Left renal pelvis (tissue), 4 donors: ENCODE data around the gene KIAA1755. TPM values are rescaled to one million over a fixed set of nuclear protein-coding genes. Genes with fewer than 3 reads are reported as not detected.
A peak's percentile ranks its signal among the peaks of the same experiment; 100 is the strongest.
"Not testable (repeated sequence)": the region's sequence is repeated elsewhere in the genome, so short reads cannot be mapped to it uniquely, and the experiment has no call there.

ENCODE experiments used
- DNase-seq, 4 donors: peaks; one replicate each; pipeline ENCODE4 v3.0.0-alpha.2; 2013; ENCODE audit warnings: low read depth in 4 of 4, low spot score in 3 of 4
- polyA plus RNA-seq, 4 donors: library from polyadenylated mRNA; unstranded; fragments of 120-200 nt; gene quantifications; one replicate each; pipeline ENCODE4 v1.2.1, GENCODE V29; 2013; ENCODE audit not compliant: insufficient read length in 4 of 4

KIAA1755 gene
- polyA plus RNA-seq, 4 donors = 3.8 to 19.0 (median 4.5) TPM

- no peak for DNase-seq
Observed at GRCh38 chr20:38291966-38292365, 31.4 kb upstream of the KIAA1755 start.

- no peak for DNase-seq
Observed at GRCh38 chr20:38290829-38291814, 30.6 kb upstream of the KIAA1755 start.

- DNase-seq = no peak
Observed at GRCh38 chr20:38286586-38287531, 26.3 kb upstream of the KIAA1755 start.

- DNase-seq = no peak
Observed at GRCh38 chr20:38284893-38285444, 24.4 kb upstream of the KIAA1755 start.

- DNase-seq = not testable (repeated sequence)
Observed at GRCh38 chr20:38284066-38284650, 23.6 kb upstream of the KIAA1755 start.

- no peak for DNase-seq
Observed at GRCh38 chr20:38283236-38283635, 22.7 kb upstream of the KIAA1755 start.

- not testable (repeated sequence) for DNase-seq
Observed at GRCh38 chr20:38281176-38281915, 20.8 kb upstream of the KIAA1755 start.

- no peak for DNase-seq
Observed at GRCh38 chr20:38278763-38279162, 18.2 kb upstream of the KIAA1755 start.

GRCh38 chr20:38278131-38278530 lies 17.6 kb upstream of the KIAA1755 start:
- DNase-seq = no peak

GRCh38 chr20:38277691-38278090 lies 17.2 kb upstream of the KIAA1755 start:
- no peak for DNase-seq

- DNase-seq = no peak
Observed at GRCh38 chr20:38277285-38277684, 16.8 kb upstream of the KIAA1755 start.

GRCh38 chr20:38275815-38276550 lies 15.4 kb upstream of the KIAA1755 start:
- no peak for DNase-seq

- no peak for DNase-seq
Observed at GRCh38 chr20:38272961-38273360, 12.4 kb upstream of the KIAA1755 start.

- DNase-seq = no peak
Observed at GRCh38 chr20:38272398-38272797, 11.9 kb upstream of the KIAA1755 start.

GRCh38 chr20:38271608-38272120 lies 11.1 kb upstream of the KIAA1755 start:
- DNase-seq = no peak

GRCh38 chr20:38270869-38271605 lies 10.5 kb upstream of the KIAA1755 start:
- DNase-seq = peak in 2 of 4 donors; percentile 47 to 50

- no peak for DNase-seq
Observed at GRCh38 chr20:38269715-38270114, 9.2 kb upstream of the KIAA1755 start.

- no peak for DNase-seq
Observed at GRCh38 chr20:38269040-38269439, 8.5 kb upstream of the KIAA1755 start.
